ENCODE results near the gene DNAJB8.

Gene DNAJB8

DNA sequence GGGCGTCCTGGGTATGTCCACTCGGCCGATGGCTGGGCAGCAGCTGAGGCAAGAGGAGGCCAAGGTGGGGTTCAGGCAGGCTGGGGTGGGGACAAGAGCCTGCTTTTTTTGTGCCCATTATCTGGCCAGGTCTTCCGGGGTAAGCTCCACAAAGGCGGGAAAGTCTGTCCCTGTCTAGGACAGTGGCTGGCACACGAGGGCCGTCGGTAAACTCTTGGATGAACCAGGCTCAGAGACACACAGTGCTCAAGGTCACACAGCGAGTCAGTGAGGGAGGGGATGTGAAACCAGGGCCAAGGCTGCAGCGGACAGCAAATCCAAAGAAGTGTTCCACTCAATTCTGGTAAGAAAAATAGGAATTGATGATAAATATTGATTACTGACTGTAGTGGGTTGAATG, 2.9 kb downstream of the DNAJB8 start:
- no peak for DNase-seq

DNA sequence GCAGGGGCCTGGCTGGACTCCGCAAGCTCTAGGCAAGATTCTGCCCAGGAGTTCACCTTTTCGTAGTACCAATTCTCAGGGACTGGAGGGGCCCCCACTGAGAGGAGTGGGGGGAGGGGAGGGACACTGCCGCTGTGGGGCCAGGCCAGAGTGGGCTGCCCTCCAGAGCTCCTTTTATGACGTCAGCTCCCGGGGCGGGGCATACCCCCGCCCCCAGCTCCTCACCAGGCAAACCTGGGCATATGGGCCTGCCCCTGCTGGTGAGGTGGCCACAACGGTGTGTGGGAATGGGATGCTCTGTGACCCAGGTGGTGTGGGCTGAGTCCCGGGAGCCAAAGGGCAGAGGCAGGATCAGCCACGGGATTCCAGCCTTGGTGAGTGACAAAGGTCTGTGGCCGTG, 3.3 kb downstream of the DNAJB8 start:
- no peak for DNase-seq

DNA sequence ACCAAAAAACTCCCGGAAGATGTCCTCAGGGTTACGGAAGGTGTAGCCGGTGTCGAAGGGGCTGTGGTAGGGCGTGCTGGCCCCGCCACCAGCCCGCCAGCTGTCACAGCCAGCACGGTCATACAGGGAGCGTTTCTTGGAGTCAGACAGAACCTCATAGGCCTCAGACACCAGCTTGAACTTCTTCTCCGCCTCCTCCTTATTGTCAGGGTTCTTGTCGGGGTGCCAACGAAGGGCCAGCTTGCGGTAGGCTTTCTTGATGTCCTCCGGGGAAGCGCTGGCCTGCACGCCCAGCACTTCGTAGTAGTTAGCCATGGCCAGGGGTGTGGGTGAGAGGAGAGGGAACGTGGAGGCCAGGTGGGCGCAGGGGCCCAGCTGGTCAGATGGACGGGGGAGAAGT, 3.8 kb downstream of the DNAJB8 start:
- DNase-seq: no peak

DNA sequence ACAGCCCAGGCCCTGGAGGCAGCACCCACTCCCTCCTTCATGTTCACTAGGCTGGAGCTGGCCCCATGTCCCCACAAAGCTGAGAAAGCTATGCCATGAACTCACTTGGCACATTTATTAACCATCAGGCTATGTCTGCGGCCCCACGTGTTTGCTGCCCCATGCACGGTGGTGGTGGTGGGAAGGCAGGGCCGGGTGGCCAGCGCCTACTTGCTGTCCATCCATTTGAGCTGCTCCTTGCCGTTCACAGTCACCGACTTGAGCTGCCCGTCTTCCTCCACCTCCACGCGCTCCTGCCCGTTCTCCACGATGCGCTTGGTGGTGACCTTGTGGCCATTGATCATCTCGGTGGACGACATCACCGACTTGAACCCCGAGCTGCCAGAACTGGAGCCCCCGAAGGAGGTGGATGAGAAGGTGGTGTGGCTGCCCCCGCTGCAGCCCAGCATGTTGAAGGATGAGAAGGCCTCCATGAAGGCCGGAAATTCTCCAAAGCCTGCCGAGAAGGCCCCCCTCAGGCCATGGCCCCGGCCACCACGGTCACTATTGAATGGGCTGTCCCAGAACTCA, 4.3 kb downstream of the DNAJB8 start:
- DNase-seq: no peak

DNA sequence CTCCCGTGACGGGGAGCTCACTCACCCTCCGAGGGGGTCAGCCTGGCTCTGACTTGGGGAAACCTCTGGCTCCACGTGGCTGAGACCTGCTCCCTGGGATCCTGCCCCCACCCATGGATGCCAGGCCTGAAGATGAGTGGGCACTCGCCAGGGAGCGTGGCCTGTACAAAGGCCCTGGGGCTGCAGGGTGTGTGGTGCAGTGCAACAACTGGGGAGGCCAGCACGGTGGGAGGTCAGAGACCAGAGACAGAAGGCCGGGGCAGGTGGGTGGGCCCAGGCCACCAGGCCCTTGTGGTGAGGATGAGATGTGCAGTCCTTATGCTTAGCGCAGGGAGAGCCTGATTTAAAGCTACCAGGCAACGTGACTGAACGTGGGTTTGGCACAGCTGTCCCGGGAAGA, 5.0 kb downstream of the DNAJB8 start:
- DNase-seq: no peak

DNA sequence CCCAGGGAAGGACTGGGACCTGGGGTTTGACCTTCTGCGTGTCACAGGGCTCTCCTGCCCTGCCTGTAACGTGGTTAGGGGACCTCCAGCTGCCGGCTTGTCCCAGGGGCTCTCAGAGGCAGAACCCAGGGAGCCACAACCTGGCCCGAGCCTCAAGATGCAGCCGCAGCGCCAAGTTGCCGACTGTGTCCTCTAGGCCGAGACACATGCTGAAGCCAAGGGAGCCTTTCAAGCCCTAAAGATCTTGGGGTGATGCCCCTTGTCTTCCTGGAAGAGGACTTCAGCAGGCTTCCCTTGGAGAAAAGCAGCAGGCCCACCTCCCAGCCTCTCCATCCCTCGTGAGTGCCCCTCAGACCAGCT, 7.2 kb downstream of the DNAJB8 start:
- no peak for DNase-seq

DNA sequence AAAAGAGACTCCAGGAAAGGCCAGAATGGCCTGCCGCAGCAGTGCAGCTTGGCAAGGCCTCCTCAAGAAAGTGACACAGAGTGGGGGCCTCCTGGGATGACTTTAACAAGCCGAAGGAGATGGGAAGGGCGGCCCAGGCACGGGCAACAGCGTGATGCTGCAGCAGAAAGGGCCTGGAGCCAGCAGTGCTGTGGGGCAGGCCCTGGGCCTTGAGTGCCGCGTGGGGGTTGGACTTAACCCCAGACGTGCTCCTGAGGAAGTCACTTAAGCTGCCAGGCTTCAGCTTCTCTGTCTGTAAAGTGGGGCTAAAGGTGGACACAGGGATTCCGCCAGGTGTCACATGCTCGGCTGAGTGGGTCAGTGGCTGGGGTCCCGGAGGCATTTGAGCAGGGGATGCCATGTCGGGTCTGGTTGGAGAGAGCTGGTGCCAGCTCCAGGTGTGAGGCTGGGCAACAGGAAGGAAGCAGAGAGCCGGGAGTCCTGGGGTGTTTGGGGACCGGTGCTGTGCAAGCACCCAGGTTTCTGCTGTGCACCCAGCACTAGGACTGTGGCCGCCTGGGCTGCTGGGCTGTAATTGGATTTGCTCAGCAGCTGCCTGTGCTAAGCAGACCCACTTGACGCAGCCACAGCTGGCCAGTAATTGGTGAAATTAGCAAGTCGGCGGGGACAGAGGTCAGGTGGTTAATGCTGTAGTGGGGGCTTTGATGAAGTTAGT, 7.8 kb downstream of the DNAJB8 start:
- no peak for DNase-seq

DNA sequence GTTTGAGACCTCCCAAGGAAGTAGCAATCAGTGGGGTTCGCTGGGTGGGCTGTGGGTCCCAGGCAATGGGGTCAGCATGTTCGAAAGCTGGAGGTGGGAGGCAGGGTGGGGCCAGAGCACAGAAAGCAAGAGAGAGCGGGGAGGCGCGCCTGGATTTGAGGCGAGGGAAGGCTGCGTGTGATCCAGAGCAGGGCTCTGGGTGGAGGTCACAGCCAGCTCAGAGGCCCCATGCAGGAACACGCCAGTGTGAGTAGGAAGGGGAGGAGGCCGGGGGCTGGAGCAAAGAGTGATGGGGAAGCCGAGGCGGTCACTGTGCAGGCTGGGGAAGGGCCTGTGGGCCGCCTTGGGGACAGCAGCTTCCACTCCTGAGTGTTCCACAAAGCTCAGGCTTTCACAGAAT, 8.8 kb downstream of the DNAJB8 start:
- no peak for DNase-seq

DNA sequence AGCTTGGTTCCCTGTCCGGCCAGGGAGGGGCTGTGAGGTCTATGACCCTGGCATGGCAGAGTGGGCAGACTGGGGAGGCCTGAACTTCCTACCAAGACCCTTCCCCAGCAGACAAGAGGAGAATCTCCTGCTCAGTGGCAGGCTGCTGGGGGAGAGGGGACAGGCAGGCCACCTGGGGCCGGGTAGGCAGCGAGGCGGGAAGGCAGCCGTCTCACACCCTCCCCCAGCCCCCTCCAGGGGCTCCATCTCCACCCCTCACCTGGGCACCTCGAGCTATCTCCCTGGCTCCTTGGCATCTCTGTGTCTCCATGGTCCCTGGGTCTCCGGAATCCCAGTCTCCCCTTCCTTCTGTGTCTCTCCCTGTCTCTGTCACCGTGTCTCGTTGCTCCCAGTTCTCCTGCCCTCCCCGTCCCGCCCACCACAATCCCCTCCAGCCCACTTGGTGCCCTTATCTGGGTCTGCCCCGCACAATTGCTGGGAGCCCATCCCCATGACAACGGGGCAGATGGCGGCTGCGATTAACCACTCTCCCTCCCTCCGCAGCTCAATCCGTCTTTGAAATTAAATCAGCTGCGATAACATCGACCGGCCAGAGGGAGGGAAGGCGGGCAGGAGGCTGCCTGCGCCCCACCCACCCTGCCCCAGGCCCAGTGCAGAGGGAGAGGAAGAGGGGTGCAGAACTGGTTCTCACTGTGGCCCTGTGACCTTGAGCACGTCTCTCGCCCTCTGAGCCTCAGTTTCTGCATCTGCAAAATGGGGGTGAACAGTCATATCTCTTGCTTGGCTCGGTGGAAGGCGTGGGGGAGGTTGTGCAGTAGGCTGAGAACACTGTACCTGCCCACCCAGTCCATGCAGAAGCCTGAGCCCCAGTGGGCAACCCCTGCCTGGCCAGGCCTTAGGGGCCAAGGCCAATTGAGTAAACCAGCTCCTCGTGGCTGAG, 9.6 kb downstream of the DNAJB8 start:
- DNase-seq: no peak

DNA sequence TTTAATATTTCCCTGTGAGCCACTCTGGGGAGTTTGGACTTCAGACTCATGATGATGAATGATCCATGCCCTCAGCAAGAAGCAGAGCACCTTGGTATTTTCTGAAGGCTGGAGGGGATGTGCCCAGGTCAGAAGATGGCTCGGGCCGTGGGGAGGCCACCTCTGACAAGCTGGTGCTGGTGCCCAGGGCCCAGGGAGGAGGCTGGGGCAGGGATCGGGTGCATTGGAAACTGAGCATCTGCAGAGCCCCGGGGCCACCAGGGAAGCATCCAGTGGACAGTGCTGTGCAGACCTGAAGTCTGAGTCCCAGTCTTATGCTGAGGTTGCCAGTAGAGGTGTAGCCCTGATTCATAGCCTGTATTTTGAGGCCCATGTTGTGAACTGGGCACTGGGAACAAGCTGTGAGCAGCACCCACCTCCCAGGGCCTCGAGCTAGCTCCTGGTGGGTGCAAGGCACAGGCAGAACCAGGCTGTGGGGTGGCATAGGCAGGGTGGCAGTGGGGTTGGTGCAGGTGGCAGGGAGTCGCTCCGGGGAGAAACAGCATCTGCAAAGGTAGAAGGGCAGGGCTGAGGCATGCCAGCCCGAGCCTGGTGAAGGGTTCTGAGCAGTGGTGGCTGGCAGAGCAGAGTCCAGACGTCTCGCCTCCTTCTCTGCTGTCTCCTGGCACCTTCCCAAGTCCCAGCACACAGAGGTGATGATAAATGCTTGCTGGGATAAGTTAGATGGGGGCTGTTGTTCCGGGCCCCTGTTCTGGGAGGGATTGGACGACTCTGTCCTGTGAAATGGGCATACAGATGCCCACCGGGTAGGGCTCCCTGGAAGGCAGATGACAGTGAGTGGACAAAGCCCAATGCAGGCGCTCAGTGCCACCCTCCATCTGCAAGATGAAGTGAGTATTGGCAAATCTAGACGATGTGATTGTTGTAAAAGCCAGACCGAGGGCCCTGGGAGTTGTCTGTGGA, 10.6 kb downstream of the DNAJB8 start:
- DNase-seq: no peak

DNA sequence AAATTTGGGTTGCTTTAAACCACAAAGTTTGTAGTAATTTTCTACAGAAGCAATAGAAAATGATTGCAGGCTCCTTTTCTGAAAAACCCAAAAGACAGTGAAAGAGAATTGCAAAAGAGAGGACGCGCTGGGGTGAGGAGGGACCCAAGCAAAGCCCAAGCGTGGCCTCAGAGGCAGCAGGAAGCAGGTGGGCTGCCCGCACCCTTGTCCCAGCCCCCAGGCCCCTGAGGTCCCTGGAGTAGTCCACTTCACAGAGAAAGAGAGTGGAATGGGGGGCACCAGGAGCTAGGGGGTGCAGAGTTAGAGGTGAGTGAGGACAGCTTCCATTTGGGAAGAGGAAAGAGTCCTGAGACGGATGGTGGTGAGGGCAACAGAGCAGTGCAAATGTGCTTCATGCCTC, 11.6 kb downstream of the DNAJB8 start:
- no peak for DNase-seq

DNA sequence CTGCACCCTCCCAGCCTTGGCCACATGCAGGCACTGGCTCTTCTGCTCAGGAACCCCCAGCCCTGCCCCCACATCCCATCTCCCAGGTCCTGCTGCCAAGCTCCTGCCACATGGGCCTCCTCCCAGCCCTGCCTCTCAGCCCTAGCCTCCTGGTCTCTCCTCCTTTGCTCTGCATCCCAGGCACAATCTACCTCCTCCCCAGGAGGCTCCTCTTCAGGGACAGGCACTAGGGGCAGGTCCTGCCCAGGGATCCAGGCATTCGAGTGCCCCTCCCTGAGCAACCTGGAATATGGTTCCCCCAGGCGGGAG, 12.4 kb downstream of the DNAJB8 start:
- DNase-seq: no peak

DNA sequence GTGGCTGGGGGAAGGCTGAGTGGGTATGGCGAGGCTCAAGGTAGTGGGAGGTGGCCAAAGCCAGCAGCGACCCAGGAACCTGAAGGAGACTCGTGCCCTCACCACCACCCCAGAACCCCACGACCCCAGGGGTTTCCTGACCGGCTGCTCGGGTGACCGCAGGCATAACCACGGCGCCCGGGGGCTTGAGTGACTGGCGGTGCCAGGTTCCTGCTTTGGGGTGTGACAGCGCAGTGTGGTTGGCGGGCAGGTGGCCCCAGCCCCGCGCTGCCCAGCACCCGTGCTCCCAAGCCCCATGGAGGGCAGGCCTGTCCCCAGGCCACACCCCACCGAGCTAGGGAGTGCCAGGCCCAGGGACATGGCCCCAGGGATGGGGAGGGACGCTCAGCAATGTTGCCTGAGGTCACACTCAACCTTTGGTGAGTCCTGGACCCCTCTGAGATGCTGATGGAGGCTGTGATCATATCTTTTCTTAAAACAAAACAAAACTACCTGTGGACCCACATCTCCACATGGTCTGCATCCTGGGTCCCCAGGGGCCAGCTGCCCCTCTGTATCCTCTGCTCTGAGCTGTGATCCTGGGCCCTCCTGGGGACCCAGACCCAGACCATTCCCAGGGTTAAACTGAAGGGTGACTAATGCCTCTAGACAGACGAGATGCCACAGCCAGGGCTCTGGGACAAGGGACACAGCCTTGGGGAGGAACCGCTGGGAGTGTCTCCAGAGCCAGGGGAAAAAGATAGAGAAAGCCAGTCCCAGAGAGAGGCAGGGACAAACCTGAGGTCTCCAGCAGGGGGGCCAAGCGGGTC, 13.0 kb downstream of the DNAJB8 start:
- DNase-seq: no peak

DNA sequence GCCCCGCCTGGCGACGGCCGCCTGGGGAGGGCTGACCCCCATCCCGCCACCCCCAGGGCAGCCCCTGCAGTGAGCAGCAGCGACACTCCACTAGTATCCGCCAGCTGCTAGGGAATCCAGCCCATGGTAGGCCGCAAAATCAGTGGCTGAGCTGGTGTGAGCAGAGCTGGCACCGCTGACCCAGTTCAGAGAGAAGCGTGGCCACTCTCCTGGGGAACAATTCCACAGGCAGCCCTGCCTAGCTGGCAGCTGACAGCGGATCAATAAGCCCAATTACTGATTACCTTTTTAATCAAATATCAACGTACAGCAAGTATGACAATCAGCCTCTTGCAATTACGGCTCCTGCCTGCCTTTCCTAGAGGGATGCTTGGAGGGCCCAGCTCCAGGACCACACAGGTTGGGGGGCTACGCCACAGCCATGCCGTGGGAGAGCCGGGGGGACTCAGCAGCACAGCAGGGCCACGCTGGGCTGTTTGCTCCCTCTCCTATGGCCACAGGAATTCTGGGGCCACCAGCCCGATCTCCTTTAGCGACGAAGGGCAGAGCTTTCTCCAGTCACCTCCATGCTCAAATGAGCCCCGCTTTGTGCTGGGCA, 13.9 kb downstream of the DNAJB8 start:
- no peak for DNase-seq

DNA sequence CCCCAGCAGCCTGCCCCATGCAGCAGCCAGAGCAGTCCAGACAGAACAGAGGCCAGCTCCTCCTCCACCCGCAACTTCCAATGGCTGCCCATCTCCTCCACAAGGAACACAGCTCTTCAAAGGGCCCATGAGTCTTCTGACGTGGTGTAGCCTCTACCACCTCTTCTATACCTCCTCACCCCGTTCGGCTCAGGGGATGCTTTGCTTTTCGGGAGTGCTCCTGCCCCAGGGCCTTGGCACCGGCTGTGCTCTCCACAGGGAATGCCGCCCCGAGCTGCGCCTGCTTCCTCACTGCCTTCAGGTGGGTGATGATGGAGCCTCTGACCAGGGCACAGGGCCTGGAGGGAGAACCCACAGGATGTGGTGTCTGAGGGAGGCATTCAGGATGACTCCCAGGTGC, 14.6 kb downstream of the DNAJB8 start:
- DNase-seq: no peak

DNA sequence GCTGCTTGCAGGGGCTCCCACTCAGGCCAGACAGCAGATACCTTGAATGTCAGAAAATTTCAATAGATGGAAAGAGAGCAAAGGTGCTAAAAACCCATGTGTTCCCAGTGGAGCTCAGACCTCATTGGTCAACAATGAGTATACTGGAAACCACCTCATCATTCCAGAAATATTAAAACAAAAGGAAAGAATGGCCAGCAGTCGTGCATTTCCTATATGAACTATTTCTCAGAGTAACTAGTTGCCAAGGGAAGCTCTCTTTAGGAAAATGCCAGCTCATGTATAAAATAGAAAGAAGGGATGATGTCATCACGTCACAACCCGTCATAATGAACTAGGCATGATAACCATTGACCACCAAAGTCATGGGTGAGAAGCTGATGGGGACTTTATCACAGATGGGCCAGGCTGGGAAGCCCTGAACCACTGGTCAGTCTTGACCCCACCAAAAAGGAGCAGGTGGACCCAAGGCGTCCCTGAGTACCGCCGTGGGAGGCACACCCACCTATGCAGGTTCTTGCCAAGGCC, 17.5 kb downstream of the DNAJB8 start:
- DNase-seq: no peak

DNA sequence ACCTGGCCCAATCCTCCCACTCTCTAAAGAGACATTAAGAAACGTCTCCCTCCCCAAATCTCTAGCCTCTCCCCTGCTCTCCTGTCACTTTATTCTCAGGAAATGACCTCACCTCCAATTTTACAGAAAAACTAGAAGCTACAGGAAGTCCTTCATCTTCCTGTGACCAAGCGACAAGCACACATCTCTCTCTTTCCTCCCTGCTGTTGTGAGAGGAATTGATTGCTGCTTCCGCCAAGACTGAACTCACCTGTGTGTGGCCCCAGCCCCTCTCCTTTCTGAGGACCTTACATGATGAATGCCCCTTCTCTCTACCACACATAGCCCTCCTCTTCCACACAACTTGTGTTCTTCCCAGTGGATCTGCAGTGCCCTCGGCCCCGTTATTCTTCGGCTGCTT, 18.2 kb downstream of the DNAJB8 start:
- DNase-seq: no peak

DNA sequence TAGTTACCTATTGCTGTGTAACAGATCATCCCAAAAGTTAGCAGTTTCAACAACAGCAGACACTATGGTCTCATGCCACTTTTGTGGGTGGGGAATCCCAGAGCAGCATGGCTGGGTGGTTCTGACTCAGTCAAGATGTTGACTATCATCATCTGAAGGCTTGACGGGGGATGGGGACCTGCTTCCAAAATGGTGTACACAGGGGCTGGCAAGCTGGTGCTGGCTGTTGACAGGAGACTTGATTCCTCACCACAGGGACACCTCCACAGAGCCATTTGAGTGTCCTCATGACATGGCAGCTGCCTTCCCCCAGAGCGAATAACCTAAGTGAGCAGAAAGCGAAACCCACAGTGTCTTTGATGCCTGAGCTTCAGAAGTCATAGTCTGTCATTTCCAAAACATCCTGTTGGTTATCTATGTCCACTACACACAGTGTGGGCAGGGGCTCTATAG, 19.1 kb downstream of the DNAJB8 start:
- DNase-seq: no peak

DNA sequence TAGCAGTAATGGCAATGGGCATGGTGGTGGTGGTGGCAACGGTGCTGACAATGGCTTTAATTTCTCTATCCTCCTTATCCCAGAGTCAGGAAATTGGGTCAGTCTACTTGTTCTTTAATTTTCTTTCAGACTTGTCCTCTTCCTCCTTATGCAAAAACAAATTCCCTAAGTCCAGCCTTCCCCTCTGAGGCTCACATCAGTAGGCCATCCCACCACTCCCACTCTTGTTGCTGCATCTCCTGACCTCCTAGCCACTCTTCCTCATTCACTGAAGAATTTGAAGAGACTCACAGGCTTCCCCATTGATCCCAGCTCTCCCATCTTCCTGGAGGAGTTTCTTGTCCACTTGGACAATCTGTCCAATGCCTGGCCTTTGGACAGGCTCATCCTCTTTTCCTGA, 19.9 kb downstream of the DNAJB8 start:
- no peak for DNase-seq

DNA sequence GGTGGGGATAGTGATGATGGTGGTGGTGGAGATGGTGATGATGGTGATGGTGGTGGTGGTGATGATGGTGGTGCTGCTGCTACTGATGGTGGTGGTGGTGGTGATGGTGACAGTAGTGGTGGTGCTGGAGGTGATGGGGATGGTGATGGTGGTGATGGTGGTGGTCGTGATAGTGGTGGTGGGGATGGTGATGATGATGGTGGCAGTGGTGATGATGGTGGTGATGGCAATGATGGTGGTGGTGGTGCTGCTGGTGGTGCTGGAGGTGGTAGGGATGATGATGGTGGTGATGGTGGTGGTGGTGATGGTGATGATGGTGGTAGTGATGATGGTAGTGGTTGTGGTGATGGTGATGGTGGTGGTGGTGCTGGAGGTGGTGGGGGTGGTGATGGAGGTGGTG, 21.3 kb downstream of the DNAJB8 start:
- DNase-seq: no peak

DNA sequence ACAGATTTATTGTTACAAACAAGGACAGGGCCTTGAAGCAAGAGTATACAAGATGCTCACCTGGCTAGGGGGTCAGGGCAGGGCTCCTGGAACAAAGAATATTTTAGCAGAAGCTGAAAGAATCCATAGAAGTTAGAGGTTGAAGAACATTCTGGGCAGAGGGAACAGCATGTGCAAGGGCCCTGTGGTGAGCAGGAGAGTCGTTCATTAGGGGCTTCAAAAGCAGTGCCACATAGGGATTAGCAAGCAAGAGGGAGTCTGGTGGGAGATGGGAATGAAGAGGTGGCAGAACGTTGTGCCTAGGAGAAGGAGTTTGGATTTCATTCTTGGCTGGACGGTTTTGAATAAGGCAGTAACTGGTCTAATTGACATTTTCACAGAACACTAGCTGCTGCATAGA, 22.9 kb downstream of the DNAJB8 start:
- DNase-seq: no peak

DNA sequence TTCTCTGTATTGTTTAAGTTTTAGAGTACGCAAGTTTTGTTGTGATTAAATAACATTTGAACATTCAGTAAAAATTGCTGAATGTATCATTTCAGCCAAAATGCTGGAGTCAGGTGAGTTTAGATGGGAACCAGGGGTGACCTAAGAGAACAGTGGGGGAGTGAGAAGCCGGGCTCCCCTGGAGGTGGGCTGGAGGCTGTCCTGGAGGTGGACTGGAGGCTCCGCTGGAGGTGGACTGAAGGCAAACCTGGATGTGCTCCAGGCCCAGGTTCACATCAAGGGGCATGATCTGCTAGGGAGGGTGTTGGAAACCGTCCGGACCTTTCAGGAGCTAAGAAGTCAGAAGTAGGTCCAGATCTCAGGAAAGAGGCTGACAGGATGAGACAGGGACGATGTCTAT, 23.7 kb downstream of the DNAJB8 start:
- no peak for DNase-seq

Measured in NCI-H1048 (cell line).